ENCODE data around the gene SLC6A17. TPM values are rescaled to one million over a fixed set of nuclear protein-coding genes. Genes with fewer than 3 reads are reported as not detected.

SLC6A17 gene
- total and polyA plus RNA-seq, 2 donors (not counting 3 experiments of a cell fraction or from before 2014, with no cell fraction given): 0.03 TPM; not detected in 1

DNA sequence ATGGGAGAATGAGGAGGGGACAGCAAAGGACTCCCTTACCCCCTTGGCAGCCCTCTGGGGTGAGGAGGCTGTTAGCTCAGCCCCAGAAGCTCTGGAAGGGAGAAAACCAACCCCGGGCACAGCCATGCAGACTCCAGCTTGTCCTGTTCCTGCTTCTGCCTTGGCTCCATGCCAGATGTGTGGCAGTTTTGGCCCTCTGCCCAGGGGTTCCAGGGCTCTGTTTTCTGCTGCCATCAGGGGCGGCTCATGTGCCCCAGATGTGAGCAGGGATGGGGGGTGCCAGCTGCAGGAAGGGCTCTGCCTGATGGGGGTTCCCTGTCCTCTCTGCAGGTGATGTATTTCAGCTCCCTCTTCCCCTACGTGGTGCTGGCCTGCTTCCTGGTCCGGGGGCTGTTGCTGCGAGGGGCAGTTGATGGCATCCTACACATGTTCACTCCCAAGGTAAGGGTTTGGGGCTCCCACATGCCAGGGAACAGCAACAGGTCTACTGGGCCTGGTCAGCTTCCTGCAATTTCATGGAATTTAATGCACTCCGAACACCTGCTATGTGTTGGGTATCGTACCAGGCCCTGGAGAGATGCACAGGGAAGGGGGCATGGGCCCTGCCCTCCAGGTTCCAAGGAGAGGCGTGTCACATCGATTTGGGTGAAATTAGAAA, 26.1 kb downstream of the SLC6A17 start:
- no TSS peak for BruUV-seq (replicated peaks)
- H2AFZ ChIP-seq (ENCODE audit: low read depth, low read length): no peak overlapping the region
- ChIA-PET CTCF (interaction anchor here (0.8 to 2.2 kb wide), 6 partner anchors 8 to 319 kb away, joined by 3 to 9 read pairs (median 5); no protein-coding TSS in a partner anchor), POLR2A (no interaction called here)
- TF ChIP-seq MYC (IDR thresholded peaks at IDR 0.05; ENCODE audit: low read depth, low read length) (no peak), JUN (IDR thresholded peaks at IDR 0.05; ENCODE audit: borderline replicate concordance, insufficient read depth, insufficient read length, low read depth) (no peak), FOS (IDR thresholded peaks at IDR 0.05; ENCODE audit: borderline replicate concordance, insufficient read depth, low read length) (no peak), EZH2 (IDR thresholded peaks at IDR 0.05; ENCODE audit: borderline replicate concordance, low read depth, low read length, severe bottlenecking) (no peak), GATA2 (IDR thresholded peaks at IDR 0.05; ENCODE audit: insufficient read depth, insufficient read length, low read depth, low read length) (no peak), POLR2A (IDR thresholded peaks at IDR 0.05; ENCODE audit: low read depth, low read length) (no peak)
- TF ChIP-seq, protein P1, sequence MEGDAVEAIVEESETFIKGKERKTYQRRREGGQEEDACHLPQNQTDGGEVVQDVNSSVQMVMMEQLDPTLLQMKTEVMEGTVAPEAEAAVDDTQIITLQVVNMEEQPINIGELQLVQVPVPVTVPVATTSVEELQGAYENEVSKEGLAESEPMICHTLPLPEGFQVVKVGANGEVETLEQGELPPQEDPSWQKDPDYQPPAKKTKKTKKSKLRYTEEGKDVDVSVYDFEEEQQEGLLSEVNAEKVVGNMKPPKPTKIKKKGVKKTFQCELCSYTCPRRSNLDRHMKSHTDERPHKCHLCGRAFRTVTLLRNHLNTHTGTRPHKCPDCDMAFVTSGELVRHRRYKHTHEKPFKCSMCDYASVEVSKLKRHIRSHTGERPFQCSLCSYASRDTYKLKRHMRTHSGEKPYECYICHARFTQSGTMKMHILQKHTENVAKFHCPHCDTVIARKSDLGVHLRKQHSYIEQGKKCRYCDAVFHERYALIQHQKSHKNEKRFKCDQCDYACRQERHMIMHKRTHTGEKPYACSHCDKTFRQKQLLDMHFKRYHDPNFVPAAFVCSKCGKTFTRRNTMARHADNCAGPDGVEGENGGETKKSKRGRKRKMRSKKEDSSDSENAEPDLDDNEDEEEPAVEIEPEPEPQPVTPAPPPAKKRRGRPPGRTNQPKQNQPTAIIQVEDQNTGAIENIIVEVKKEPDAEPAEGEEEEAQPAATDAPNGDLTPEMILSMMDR (IDR thresholded peaks at IDR 0.05; ENCODE audit: extremely low read depth in 1 of 2, insufficient read depth in 1 of 2, low read depth in 1 of 2, low read length in 2 of 2): no peak
- TF ChIP-seq, protein P2, sequence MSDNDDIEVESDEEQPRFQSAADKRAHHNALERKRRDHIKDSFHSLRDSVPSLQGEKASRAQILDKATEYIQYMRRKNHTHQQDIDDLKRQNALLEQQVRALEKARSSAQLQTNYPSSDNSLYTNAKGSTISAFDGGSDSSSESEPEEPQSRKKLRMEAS (IDR thresholded peaks at IDR 0.05; ENCODE audit: insufficient read depth, insufficient read length): no peak
- no peak overlapping the region for H3K9ac ChIP-seq (replicated peaks; ENCODE audit: extremely low read depth, insufficient read depth, low read length)
- H3K4me1 ChIP-seq (ENCODE audit: control insufficient read depth, extremely low read depth, insufficient read depth, low read length): no peaks in the 10 kb centered on the region
- FAIRE-seq (no peak), DNase-seq (ENCODE audit: low read depth, low spot score) (peak; percentile 23)
- no peaks in the 10 kb centered on the region for H4K20me1 ChIP-seq (replicated peaks; ENCODE audit: control insufficient read depth, extremely low read depth, insufficient read depth, low read length)
- H3K4me3 ChIP-seq (replicated peaks in 1 of 3; ENCODE audit: insufficient read depth in 1 of 3, low read depth in 1 of 3, low read length in 3 of 3): no peak overlapping the region
- no peak overlapping the region for H3K27ac ChIP-seq (ENCODE audit: insufficient read depth, low read depth, low read length)
- dilution Hi-C loops (cut with MboI; ENCODE audit: extremely low pct_ligation_motif_present, low sequenced_read_pairs) (no loop called here), intact Hi-C loops (cut with micrococcal nuclease) (no loop called here)
- H3K36me3 ChIP-seq (ENCODE audit: control insufficient read depth in 2 of 2, extremely low read depth in 1 of 2, insufficient read depth in 2 of 2, low read length in 2 of 2): no peaks in the 10 kb centered on the region
- H3K9me3 ChIP-seq (replicated peaks; ENCODE audit: control insufficient read depth, insufficient read depth, low read length): no peaks in the 10 kb centered on the region
- H3K79me2 ChIP-seq (ENCODE audit: control insufficient read depth, insufficient read depth, low read length): no peaks in the 10 kb centered on the region
- H3K9me1 ChIP-seq (replicated peaks; ENCODE audit: control insufficient read depth, extremely low read depth, insufficient read depth, low read length): no peaks in the 10 kb centered on the region
- H3K27me3 ChIP-seq (ENCODE audit: control insufficient read depth in 2 of 2, insufficient read depth in 2 of 2, low read length in 2 of 2): peaks cover 2 to 3% of the 10 kb centered on the region in 2 experiments
- H3K4me2 ChIP-seq (ENCODE audit: insufficient read depth, low read length): no peak overlapping the region
